MM.1S (cell line): Measurements from ENCODE around the gene SCT.

ENCODE experiments used
- DNase-seq: peaks from one replicate; pipeline ENCODE4 v3.0.0-alpha.2; 2015
- H2AFZ ChIP-seq: fragments of 300-600 bp; sonication (generic); 2 replicates; pipeline ENCODE4 v1.6.0; 2016; ENCODE audit warnings: antibody characterized with exemption, low read length
- H3F3A ChIP-seq: fragments of 300-600 bp; sonication (generic); 2 replicates; pipeline ENCODE4 v1.6.1; 2016; ENCODE audit warnings: mild to moderate bottlenecking, antibody characterized with exemption, low read length, moderate library complexity, mixed read lengths; ENCODE audit not compliant: insufficient read depth
- H3K27ac ChIP-seq: fragments of 300-600 bp; sonication (generic); 2 replicates; pipeline ENCODE4 v1.5.1; 2016; ENCODE audit warnings: mild to moderate bottlenecking, low read length
- H3K27me3 ChIP-seq: fragments of 300-600 bp; sonication (generic); replicated peaks from 2 replicates; pipeline ENCODE4 v1.6.0; 2016; ENCODE audit warnings: low read length; ENCODE audit not compliant: insufficient read depth
- H3K36me3 ChIP-seq: fragments of 300-600 bp; sonication (generic); replicated peaks from 2 replicates; pipeline ENCODE4 v1.6.1; 2016; ENCODE audit warnings: mild to moderate bottlenecking, low read length, mixed read lengths; ENCODE audit not compliant: insufficient read depth
- H3K4me1 ChIP-seq: fragments of 300-600 bp; sonication (generic); 2 replicates; pipeline ENCODE4 v1.6.1; 2016; ENCODE audit warnings: low read length, mixed read lengths
- H3K4me2 ChIP-seq: fragments of 300-600 bp; sonication (generic); 2 replicates; pipeline ENCODE4 v1.6.0; 2016; ENCODE audit warnings: low read depth, low read length
- H3K4me3 ChIP-seq: fragments of 300-600 bp; sonication (generic); 2 replicates; pipeline ENCODE4 v1.5.1; 2016; ENCODE audit warnings: low read length, mixed read lengths
- H3K79me2 ChIP-seq: fragments of 300-600 bp; sonication (generic); 2 replicates; pipeline ENCODE4 v1.6.1; 2016; ENCODE audit warnings: mixed run types, low read length, mixed read lengths
- H3K9ac ChIP-seq: fragments of 300-600 bp; sonication (generic); 2 replicates; pipeline ENCODE4 v1.6.1; 2016; ENCODE audit warnings: low read length, mixed read lengths
- H3K9me2 ChIP-seq: fragments of 300-600 bp; sonication (generic); replicated peaks from 2 replicates; pipeline ENCODE4 v1.6.1; 2016; ENCODE audit warnings: mild to moderate bottlenecking, low read length, mixed read lengths; ENCODE audit not compliant: insufficient read depth
- H3K9me3 ChIP-seq: fragments of 300-600 bp; sonication (generic); replicated peaks from 2 replicates; pipeline ENCODE4 v1.6.1; 2016; ENCODE audit warnings: mild to moderate bottlenecking, low read length, mixed read lengths; ENCODE audit not compliant: insufficient read depth
- H4K20me1 ChIP-seq: fragments of 300-600 bp; sonication (generic); 2 replicates; pipeline ENCODE4 v1.6.1; 2016; ENCODE audit warnings: mild to moderate bottlenecking, low read length, moderate library complexity, mixed read lengths; ENCODE audit not compliant: insufficient read depth
- CTCF ChIP-seq: fragments of 300-600 bp; sonication (generic); IDR thresholded peaks from 2 replicates; pipeline ENCODE4 v1.5.1; 2016; ENCODE audit warnings: antibody characterized with exemption, low read length, mixed read lengths
- EZH2 ChIP-seq: fragments of 300-600 bp; sonication (generic); optimal IDR thresholded peaks from 2 replicates; pipeline ENCODE3; 2017; ENCODE audit warnings: low read depth, mild to moderate bottlenecking, antibody characterized with exemption, low read length, mixed read lengths
- EZH2phosphoT487 ChIP-seq: fragments of 300-600 bp; sonication (generic); IDR thresholded peaks from 2 replicates; pipeline ENCODE4 v1.6.1; 2018; ENCODE audit warnings: antibody characterized with exemption, low read length

SCT gene

GRCh38 chr11:623999-624704, 2.8 kb downstream of the SCT start:
- no peak overlapping the region for H3K9ac ChIP-seq
- TF ChIP-seq EZH2phosphoT487, result no peak
- no peak for TF ChIP-seq EZH2
- TF ChIP-seq CTCF, result no peak
- peaks cover 12% of the 10 kb centered on the region for H3F3A ChIP-seq
- H3K9me3 ChIP-seq, result no peaks in the 10 kb centered on the region
- no peaks in the 10 kb centered on the region for H4K20me1 ChIP-seq
- no peak overlapping the region for H2AFZ ChIP-seq
- H3K36me3 ChIP-seq, result no peaks in the 10 kb centered on the region
- no peaks in the 10 kb centered on the region for H3K9me2 ChIP-seq
- no peak overlapping the region for H3K4me3 ChIP-seq
- H3K27ac ChIP-seq, result no peak overlapping the region
- H3K4me1 ChIP-seq, result peaks cover 10% of the 10 kb centered on the region
- H3K27me3 ChIP-seq, result no peaks in the 10 kb centered on the region
- H3K4me2 ChIP-seq, result no peak overlapping the region
- no peak for DNase-seq
- no peaks in the 10 kb centered on the region for H3K79me2 ChIP-seq

GRCh38 chr11:623349-623869, 3.6 kb downstream of the SCT start:
- Histone ChIP-seq H2AFZ (no peak overlapping the region), H3K36me3 (no peaks in the 10 kb centered on the region), H3K79me2 (no peaks in the 10 kb centered on the region), H3K9ac (no peak overlapping the region), H3K9me2 (no peaks in the 10 kb centered on the region), H3K4me1 (peaks cover 5% of the 10 kb centered on the region), H3K4me2 (no peak overlapping the region), H3F3A (peaks cover 4% of the 10 kb centered on the region), H3K9me3 (no peaks in the 10 kb centered on the region), H3K4me3 (no peak overlapping the region), H4K20me1 (no peaks in the 10 kb centered on the region), H3K27me3 (no peaks in the 10 kb centered on the region), H3K27ac (no peak overlapping the region)
- no peak for TF ChIP-seq EZH2
- no peak for TF ChIP-seq CTCF
- TF ChIP-seq EZH2phosphoT487, result no peak
- no peak for DNase-seq

- H3K9me2 ChIP-seq, result no peaks in the 10 kb centered on the region
- no peak overlapping the region for H3K27ac ChIP-seq
- no peak overlapping the region for H2AFZ ChIP-seq
- H3K4me2 ChIP-seq, result no peak overlapping the region
- no peak overlapping the region for H3K4me3 ChIP-seq
- no peaks in the 10 kb centered on the region for H3K27me3 ChIP-seq
- no peaks in the 10 kb centered on the region for H3F3A ChIP-seq
- no peaks in the 10 kb centered on the region for H3K9me3 ChIP-seq
- H4K20me1 ChIP-seq, result no peaks in the 10 kb centered on the region
- no peaks in the 10 kb centered on the region for H3K36me3 ChIP-seq
- DNase-seq, result no peak
- no peak for TF ChIP-seq EZH2phosphoT487
- no peak for TF ChIP-seq EZH2
- TF ChIP-seq CTCF, result no peak
- no peaks in the 10 kb centered on the region for H3K79me2 ChIP-seq
- no peak overlapping the region for H3K9ac ChIP-seq
- H3K4me1 ChIP-seq, result no peaks in the 10 kb centered on the region
Measured at GRCh38 chr11:621838-622237, 5.1 kb downstream of the SCT start.
